ENCODE results near the gene POLE3. TPM values are rescaled to one million over a fixed set of nuclear protein-coding genes. Genes with fewer than 3 reads are reported as not detected.
A peak's percentile ranks its signal among the peaks of the same experiment; 100 is the strongest.
"Not testable (repeated sequence)": the region's sequence is repeated elsewhere in the genome, so short reads cannot be mapped to it uniquely, and the experiment has no call there.

The POLE3 gene
- total and polyA plus RNA-seq, 9 of the 15 experiments (the other 6 are each of a cell fraction or from before 2014, with no cell fraction given): 52.6 to 179 (median 110) TPM

DNA sequence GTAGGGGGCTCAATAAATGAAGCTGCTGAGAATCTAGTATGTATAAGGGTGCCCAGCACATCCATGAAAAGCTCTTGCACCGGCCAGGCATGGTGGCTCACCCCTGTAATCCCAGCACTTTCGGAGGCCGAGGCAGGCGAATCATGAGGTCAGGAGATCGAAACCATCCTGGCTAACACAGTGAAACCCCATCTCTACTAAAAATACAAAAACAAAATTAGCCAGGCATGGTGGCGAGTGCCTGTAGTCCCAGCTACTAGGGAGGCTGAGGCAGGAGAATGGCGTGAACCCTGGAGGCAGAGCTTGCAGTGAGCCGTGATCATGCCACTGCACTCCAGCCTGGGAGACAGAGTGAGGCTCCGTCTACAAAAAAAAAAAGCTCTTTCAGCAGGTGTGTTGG lies 4.1 kb downstream of the POLE3 start:
- 94% methylated on average over 9 of the region's 9 CpGs for WGBS (ENCODE audit: insufficient coverage, low coverage, missing lambda C conversion rate)
- peaks cover 29% of the 10 kb centered on the region for H3K36me3 ChIP-seq (ENCODE audit: control insufficient read depth, insufficient read depth, low read length)
- not testable (repeated sequence) for DNase-seq (ENCODE audit: extremely low read depth in 1 of 4, low spot score in 3 of 4); H3K9me3 ChIP-seq (replicated peaks; ENCODE audit: control insufficient read depth, insufficient read depth, low read depth, low read length); H2AFZ ChIP-seq (ENCODE audit: low read depth, low read length); H3K4me2 ChIP-seq (ENCODE audit: insufficient read depth, low read length); H3K4me3 ChIP-seq; H4K20me1 ChIP-seq (replicated peaks; ENCODE audit: control insufficient read depth, insufficient read depth, low read length); H3K27me3 ChIP-seq (ENCODE audit: control insufficient read depth in 2 of 2, insufficient read depth in 2 of 2, low read length in 2 of 2); FAIRE-seq; H3K9me1 ChIP-seq (ENCODE audit: control insufficient read depth, insufficient read depth, low read length); ATAC-seq; H3K9ac ChIP-seq (ENCODE audit: insufficient read depth in 1 of 2, low read depth in 2 of 2, low read length in 2 of 2); H3K27ac ChIP-seq (ENCODE audit: extremely low read depth, low read depth, low read length); BruUV-seq (replicated peaks)
- peaks cover 10 to 22% of the 10 kb centered on the region in 2 experiments; a peak in 4 of 5 replicates for H3K4me1 ChIP-seq (replicated peaks in 1 of 2; ENCODE audit: control insufficient read depth in 2 of 2, insufficient read depth in 2 of 2, low read length in 2 of 2)
- CTCF ChIA-PET (ENCODE audit: low intra/inter-chr PET ratio): interaction anchor here (1.4 to 2.4 kb wide), 3 partner anchors 96 to 132 kb away, joined by 5 to 17 read pairs (median 14); partner anchors contain the start of genes CDC26 and PRPF4
- H3K79me2 ChIP-seq (ENCODE audit: control insufficient read depth, insufficient read depth, low read length): peaks cover 24% of the 10 kb centered on the region
- TF ChIP-seq SUPT5H (IDR thresholded peaks at IDR 0.05): peak; percentile 65; the same call in 1 of the 2 replicates
- TF ChIP-seq POLR2A (conservative IDR thresholded peaks at IDR 0.05): peak; percentile 55
- in situ Hi-C loops (cut with MboI) (loop anchor here (5.0 kb wide), 1 partner anchor 104 kb away; the partner anchor contains the start of gene RNF183), intact Hi-C loops (cut with micrococcal nuclease) (loop anchor here (10.0 kb wide), 1 partner anchor 132 kb away; the partner anchor contains the start of genes CDC26 and PRPF4)
- POLR2A ChIA-PET: interaction anchor here (0.6 kb wide), 1 partner anchor 19 kb away, joined by 3 read pairs; no protein-coding TSS in a partner anchor

DNA sequence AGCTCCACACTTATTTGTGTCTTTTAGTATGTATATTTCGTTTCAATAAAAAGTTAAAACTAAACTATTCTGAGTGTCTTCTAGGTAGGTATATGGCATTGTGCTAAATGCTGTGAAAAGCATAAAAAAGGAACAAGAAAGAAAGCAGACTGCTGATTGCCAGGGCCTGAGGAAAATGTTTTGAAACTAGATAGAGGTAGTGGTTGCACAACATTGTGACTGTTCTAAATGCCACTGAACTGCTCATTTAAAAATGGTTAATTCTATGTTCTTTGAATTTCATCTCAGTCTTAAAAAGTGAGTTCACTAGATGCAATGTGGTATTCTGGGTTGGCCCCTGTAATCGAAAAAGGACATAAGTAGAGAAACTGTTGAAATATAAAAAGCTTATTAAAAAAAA lies 6.8 kb downstream of the POLE3 start:
- no peak overlapping the region for H3K9ac ChIP-seq (ENCODE audit: insufficient read depth in 1 of 2, low read depth in 2 of 2, low read length in 2 of 2)
- peaks cover 17% of the 10 kb centered on the region for H3K36me3 ChIP-seq (ENCODE audit: control insufficient read depth, insufficient read depth, low read length)
- no TSS peak for BruUV-seq (replicated peaks)
- no peak for FAIRE-seq
- H4K20me1 ChIP-seq (replicated peaks; ENCODE audit: control insufficient read depth, insufficient read depth, low read length): no peaks in the 10 kb centered on the region
- no peak overlapping the region for H3K4me2 ChIP-seq (ENCODE audit: insufficient read depth, low read length)
- H3K9me1 ChIP-seq (ENCODE audit: control insufficient read depth, insufficient read depth, low read length): no peaks in the 10 kb centered on the region
- ATAC-seq: no peak
- CTCF ChIA-PET (ENCODE audit: low intra/inter-chr PET ratio): interaction anchor here (1.4 kb wide), 1 partner anchor 95 kb away, joined by 4 read pairs; no protein-coding TSS in a partner anchor
- no peak overlapping the region for H2AFZ ChIP-seq (ENCODE audit: low read depth, low read length)
- DNase-seq (ENCODE audit: extremely low read depth in 1 of 4, low spot score in 3 of 4): no peak
- H3K27me3 ChIP-seq (ENCODE audit: control insufficient read depth in 2 of 2, insufficient read depth in 2 of 2, low read length in 2 of 2): no peaks in the 10 kb centered on the region
- no peak for TF ChIP-seq FOSL1 (tag; conservative IDR thresholded peaks at IDR 0.05)
- TF ChIP-seq NFATC3 (IDR thresholded peaks at IDR 0.05): no peak
- no peak for TF ChIP-seq PHTF2 (CRISPR knock-in tag; IDR thresholded peaks at IDR 0.05)
- TF ChIP-seq, protein P1, sequence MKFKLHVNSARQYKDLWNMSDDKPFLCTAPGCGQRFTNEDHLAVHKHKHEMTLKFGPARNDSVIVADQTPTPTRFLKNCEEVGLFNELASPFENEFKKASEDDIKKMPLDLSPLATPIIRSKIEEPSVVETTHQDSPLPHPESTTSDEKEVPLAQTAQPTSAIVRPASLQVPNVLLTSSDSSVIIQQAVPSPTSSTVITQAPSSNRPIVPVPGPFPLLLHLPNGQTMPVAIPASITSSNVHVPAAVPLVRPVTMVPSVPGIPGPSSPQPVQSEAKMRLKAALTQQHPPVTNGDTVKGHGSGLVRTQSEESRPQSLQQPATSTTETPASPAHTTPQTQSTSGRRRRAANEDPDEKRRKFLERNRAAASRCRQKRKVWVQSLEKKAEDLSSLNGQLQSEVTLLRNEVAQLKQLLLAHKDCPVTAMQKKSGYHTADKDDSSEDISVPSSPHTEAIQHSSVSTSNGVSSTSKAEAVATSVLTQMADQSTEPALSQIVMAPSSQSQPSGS (CRISPR knock-in tag; IDR thresholded peaks at IDR 0.05): no peak
- peak; percentile 82 for TF ChIP-seq CEBPB (tag; IDR thresholded peaks at IDR 0.05)
- 16% methylated on average over 2 of the region's 2 CpGs for WGBS (ENCODE audit: insufficient coverage, low coverage, missing lambda C conversion rate)
- intact Hi-C loops (cut with micrococcal nuclease) (loop anchor here (10.0 kb wide), 1 partner anchor 129 kb away; the partner anchor contains the start of genes CDC26 and PRPF4), in situ Hi-C loops (cut with MboI) (no loop called here)
- no peaks in the 10 kb centered on the region for H3K9me3 ChIP-seq (replicated peaks; ENCODE audit: control insufficient read depth, insufficient read depth, low read depth, low read length)
- peaks cover 8% of the 10 kb centered on the region for H3K79me2 ChIP-seq (ENCODE audit: control insufficient read depth, insufficient read depth, low read length)
- H3K4me3 ChIP-seq: no peak overlapping the region
- H3K27ac ChIP-seq (ENCODE audit: extremely low read depth, low read depth, low read length): no peak overlapping the region
- H3K4me1 ChIP-seq (replicated peaks in 1 of 2; ENCODE audit: control insufficient read depth in 2 of 2, insufficient read depth in 2 of 2, low read length in 2 of 2): peaks cover 11 to 30% of the 10 kb centered on the region in 2 experiments; a peak in 4 of 5 replicates
- POLR2A ChIA-PET: interaction anchor here (0.8 to 1.0 kb wide), 2 partner anchors 129 to 247 kb away, joined by 3 read pairs; partner anchors contain the start of gene CDC26
